Measurements from ENCODE around the gene LGMN.
"Not testable (repeated sequence)": the region's sequence is repeated elsewhere in the genome, so short reads cannot be mapped to it uniquely, and the experiment has no call there.

The LGMN gene

GRCh38 chr14:92748259-92749016 is at the start of gene LGMN:
Gene LGMN (minus strand): TSS chr14:92748627. CDS start chr14:92732786, 15,841 bp downstream.
- DNase-seq (ENCODE audit: low read depth, low spot score) = peak; percentile 95

- DNase-seq (ENCODE audit: low read depth, low spot score) = no peak
Observed at GRCh38 chr14:92794961-92795360, 46.5 kb upstream of the LGMN start.

GRCh38 chr14:92794547-92794941 is 46.1 kb upstream of the LGMN start:
- DNase-seq (ENCODE audit: low read depth, low spot score) = no peak

- peak; percentile 99 for DNase-seq (ENCODE audit: low read depth, low spot score)
Observed at GRCh38 chr14:92793709-92794546, 45.5 kb upstream of the LGMN start, which contains the start of gene GOLGA5. Gene GOLGA5 (plus strand): TSS chr14:92794305. CDS start chr14:92797438, 3,133 bp downstream.

- no peak for DNase-seq (ENCODE audit: low read depth, low spot score)
Observed at GRCh38 chr14:92792885-92793284, 44.5 kb upstream of the LGMN start.

GRCh38 chr14:92789457-92790089 is 41.1 kb upstream of the LGMN start:
- DNase-seq (ENCODE audit: low read depth, low spot score) = no peak

- DNase-seq (ENCODE audit: low read depth, low spot score) = no peak
Observed at GRCh38 chr14:92787554-92787953, 39.1 kb upstream of the LGMN start.

- DNase-seq (ENCODE audit: low read depth, low spot score) = no peak
Observed at GRCh38 chr14:92786427-92786756, 38.0 kb upstream of the LGMN start.

GRCh38 chr14:92785667-92786426 is 37.4 kb upstream of the LGMN start:
- DNase-seq (ENCODE audit: low read depth, low spot score) = peak; percentile 53

GRCh38 chr14:92783813-92784431 is 35.5 kb upstream of the LGMN start:
- no peak for DNase-seq (ENCODE audit: low read depth, low spot score)

GRCh38 chr14:92781350-92781749 is 32.9 kb upstream of the LGMN start:
- DNase-seq (ENCODE audit: low read depth, low spot score) = no peak

GRCh38 chr14:92780444-92781232 is 32.2 kb upstream of the LGMN start:
- DNase-seq (ENCODE audit: low read depth, low spot score) = no peak

- DNase-seq (ENCODE audit: low read depth, low spot score) = not testable (repeated sequence)
Observed at GRCh38 chr14:92778868-92779565, 30.6 kb upstream of the LGMN start.

- DNase-seq (ENCODE audit: low read depth, low spot score) = not testable (repeated sequence)
Observed at GRCh38 chr14:92775292-92775691, 26.9 kb upstream of the LGMN start.

- DNase-seq (ENCODE audit: low read depth, low spot score) = no peak
Observed at GRCh38 chr14:92774572-92774971, 26.1 kb upstream of the LGMN start.

- no peak for DNase-seq (ENCODE audit: low read depth, low spot score)
Observed at GRCh38 chr14:92770484-92770883, 22.1 kb upstream of the LGMN start.

GRCh38 chr14:92768795-92769194 is 20.4 kb upstream of the LGMN start:
- DNase-seq (ENCODE audit: low read depth, low spot score) = no peak

GRCh38 chr14:92768236-92768635 is 19.8 kb upstream of the LGMN start:
- DNase-seq (ENCODE audit: low read depth, low spot score) = not testable (repeated sequence)

Measured in ELF-1 (cell line).